Mesothelial cell of epicardium (in vitro differentiated cells): ENCODE data around the gene RIN3. TPM values are rescaled to one million over a fixed set of nuclear protein-coding genes. Genes with fewer than 3 reads are reported as not detected.
A peak's percentile ranks its signal among the peaks of the same experiment; 100 is the strongest.

Source experiments
- DNase-seq, 2 experiments: peaks; one replicate each; pipeline ENCODE4 v3.0.0; 2021; ENCODE audit warnings: low spot score in 2 of 2; ENCODE audit not compliant: unreplicated experiment in 2 of 2
- H3K27ac Mint-ChIP-seq: 2 replicates; pipeline ENCODE4 v1.8.0; 2021; ENCODE audit warnings: mixed read lengths
- H3K27me3 Mint-ChIP-seq: 2 replicates; pipeline ENCODE4 v1.8.0; 2021; ENCODE audit warnings: low read depth, mixed read lengths
- H3K36me3 Mint-ChIP-seq: 2 replicates; pipeline ENCODE4 v1.8.0; 2021; ENCODE audit warnings: mixed read lengths
- H3K4me1 Mint-ChIP-seq: 2 replicates; pipeline ENCODE4 v1.8.0; 2021; ENCODE audit warnings: mixed read lengths
- H3K4me3 Mint-ChIP-seq: 2 replicates; pipeline ENCODE4 v1.8.0; 2021; ENCODE audit warnings: mild to moderate bottlenecking, moderate library complexity, mixed read lengths
- H3K9me3 Mint-ChIP-seq: 2 replicates; pipeline ENCODE4 v1.8.0; 2021; ENCODE audit warnings: mixed read lengths
- CTCF ChIP-seq: fragments of 200-600 bp; sonication (generic); IDR thresholded peaks from one replicate; pipeline ENCODE4 v1.5.0; 2021; ENCODE audit warnings: antibody characterized with exemption; ENCODE audit not compliant: unreplicated experiment
- total RNA-seq: library from RNA; stranded (reverse); gene quantifications from 3 replicates; pipeline ENCODE4 v1.2.1, GENCODE V29; 2021

The RIN3 gene
- total RNA-seq, 1 donor from 2014 or later, result 19.9 TPM

- peak in 1 of 2 experiments; percentile 16 for DNase-seq
- no peak overlapping the region for H3K4me3 Mint-ChIP-seq
- TF ChIP-seq CTCF, result no peak
- H3K36me3 Mint-ChIP-seq, result no peaks in the 10 kb centered on the region
- no peak overlapping the region for H3K27ac Mint-ChIP-seq
- no peaks in the 10 kb centered on the region for H3K9me3 Mint-ChIP-seq
- H3K4me1 Mint-ChIP-seq, result peaks cover 3% of the 10 kb centered on the region
- H3K27me3 Mint-ChIP-seq, result no peaks in the 10 kb centered on the region
Observed at GRCh38 chr14:92493024-92493423, 20.6 kb upstream of the RIN3 start.

DNA sequence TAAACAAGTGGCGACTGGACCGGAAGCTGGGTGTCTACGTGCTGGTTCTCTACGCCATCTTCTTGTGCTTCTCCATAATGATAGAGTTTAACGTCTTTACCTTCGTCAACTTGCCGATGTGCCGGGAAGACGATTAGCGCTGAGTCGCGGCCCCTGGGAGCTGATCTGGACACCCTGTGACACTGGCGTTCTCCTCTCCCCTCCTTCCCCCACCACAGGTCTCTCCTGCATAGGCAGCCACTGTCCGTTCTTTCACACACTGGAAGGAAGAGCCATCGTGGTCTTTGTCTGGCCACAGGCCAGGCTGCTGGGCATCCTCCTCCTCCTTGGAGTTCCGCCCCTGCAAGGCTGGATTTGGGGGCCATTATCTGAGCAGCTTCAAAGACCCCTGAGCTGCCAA is 20.1 kb upstream of the RIN3 start:
- no peak overlapping the region for H3K4me3 Mint-ChIP-seq
- no peaks in the 10 kb centered on the region for H3K9me3 Mint-ChIP-seq
- H3K4me1 Mint-ChIP-seq, result peaks cover 3% of the 10 kb centered on the region
- no peaks in the 10 kb centered on the region for H3K36me3 Mint-ChIP-seq
- H3K27ac Mint-ChIP-seq, result no peak overlapping the region
- no peak for TF ChIP-seq CTCF
- H3K27me3 Mint-ChIP-seq, result no peaks in the 10 kb centered on the region
- DNase-seq, result peak in 1 of 2 experiments; percentile 19

- no peak for DNase-seq
- TF ChIP-seq CTCF, result no peak
- Mint-ChIP-seq H3K9me3 (no peaks in the 10 kb centered on the region), H3K4me3 (no peak overlapping the region), H3K27me3 (no peaks in the 10 kb centered on the region), H3K4me1 (peaks cover 3% of the 10 kb centered on the region), H3K27ac (no peak overlapping the region), H3K36me3 (no peaks in the 10 kb centered on the region)
Observed at GRCh38 chr14:92494512-92494911, 19.1 kb upstream of the RIN3 start.

GRCh38 chr14:92495027-92495426 is 18.6 kb upstream of the RIN3 start:
- no peak for TF ChIP-seq CTCF
- no peak overlapping the region for H3K27ac Mint-ChIP-seq
- no peak for DNase-seq
- H3K36me3 Mint-ChIP-seq, result no peaks in the 10 kb centered on the region
- H3K9me3 Mint-ChIP-seq, result no peaks in the 10 kb centered on the region
- H3K27me3 Mint-ChIP-seq, result no peaks in the 10 kb centered on the region
- H3K4me1 Mint-ChIP-seq, result peaks cover 3% of the 10 kb centered on the region
- no peak overlapping the region for H3K4me3 Mint-ChIP-seq

DNA sequence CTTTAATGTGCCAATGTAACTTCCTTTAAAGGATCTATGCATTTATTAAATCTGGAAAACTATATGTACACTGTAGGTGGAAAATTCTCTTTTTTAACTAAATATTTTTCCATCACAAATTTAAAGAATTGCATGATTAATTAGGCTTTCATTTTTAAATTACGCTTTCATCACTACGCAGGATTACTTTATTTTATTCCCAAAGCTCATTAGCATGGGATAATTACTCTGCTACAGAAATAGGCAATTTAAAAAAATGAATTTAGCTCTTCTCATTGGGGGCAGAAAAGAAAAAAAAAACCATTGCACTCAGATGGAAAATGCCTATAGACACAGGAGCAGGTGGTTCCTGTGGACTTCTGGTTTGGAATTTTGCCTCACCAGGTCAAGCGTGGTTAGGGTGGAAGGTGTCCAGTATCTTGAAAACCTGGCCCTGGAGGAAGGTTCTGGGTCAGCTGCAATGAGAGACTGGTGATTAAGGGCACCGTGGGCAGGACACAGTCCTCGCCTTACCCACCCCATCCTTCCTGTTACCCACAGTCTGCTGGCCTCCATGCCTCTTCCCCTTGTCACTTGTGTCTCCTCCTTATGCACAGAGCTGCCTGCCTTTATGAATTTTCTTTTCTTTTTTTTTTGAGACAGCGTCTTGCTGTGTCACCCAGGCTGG is 17.3 kb upstream of the RIN3 start:
- Mint-ChIP-seq H3K9me3 (no peaks in the 10 kb centered on the region), H3K27me3 (no peaks in the 10 kb centered on the region), H3K36me3 (no peaks in the 10 kb centered on the region), H3K4me1 (peaks cover 3% of the 10 kb centered on the region), H3K4me3 (no peak overlapping the region), H3K27ac (no peak overlapping the region)
- DNase-seq, result no peak
- no peak for TF ChIP-seq CTCF

GRCh38 chr14:92497391-92497790 is 16.2 kb upstream of the RIN3 start:
- H3K27ac Mint-ChIP-seq, result no peak overlapping the region
- peaks cover 5% of the 10 kb centered on the region for H3K4me1 Mint-ChIP-seq
- no peaks in the 10 kb centered on the region for H3K27me3 Mint-ChIP-seq
- DNase-seq, result no peak
- H3K36me3 Mint-ChIP-seq, result no peaks in the 10 kb centered on the region
- H3K9me3 Mint-ChIP-seq, result no peaks in the 10 kb centered on the region
- H3K4me3 Mint-ChIP-seq, result no peak overlapping the region
- no peak for TF ChIP-seq CTCF
